Measurements from ENCODE around the gene OLA1.

GRCh38 chr2:174172802-174173355 lies 75.5 kb downstream of the OLA1 start:
- TF ChIP-seq EZH2 (IDR thresholded peaks at IDR 0.05; ENCODE audit: low read length, unreplicated experiment) = no peak
- TF ChIP-seq CTCF (conservative IDR thresholded peaks at IDR 0.05; ENCODE audit: low read depth, low read length) = no peak

Measured in PC-3 (cell line).